K562 (cell line): ENCODE measurements around the gene MED13L. TPM values are rescaled to one million over a fixed set of nuclear protein-coding genes. Genes with fewer than 3 reads are reported as not detected.

Source experiments
- DPF2 ChIP-seq: fragments of 450-650 bp; IDR thresholded peaks from 2 replicates; pipeline ENCODE4 v1.6.1; 2016
- EZH2 ChIP-seq: IDR thresholded peaks from 2 replicates; pipeline ENCODE4 v1.6.1; 2012; ENCODE audit warnings: low read depth, mild to moderate bottlenecking, inconsistent platforms, low read length, borderline replicate concordance
- NCOA6 ChIP-seq: fragments of 450-650 bp; IDR thresholded peaks from 2 replicates; pipeline ENCODE4 v1.6.1; 2017; ENCODE audit warnings: mild to moderate bottlenecking
- PRDM10 ChIP-seq: fragments of 450-650 bp; IDR thresholded peaks from 2 replicates; pipeline ENCODE4 v1.6.1; 2018; ENCODE audit not compliant: partially characterized antibody
- SMARCC2 ChIP-seq: fragments of 450-650 bp; IDR thresholded peaks from 2 replicates; pipeline ENCODE4 v1.6.1; 2017; ENCODE audit warnings: antibody characterized with exemption, moderate library complexity, mild to moderate bottlenecking, low read depth
- THAP12 ChIP-seq: fragments of 250-450 bp; sonication (Bioruptor Pico); IDR thresholded peaks from 2 replicates; pipeline ENCODE4 v1.9.0; 2021; ENCODE audit warnings: mild to moderate bottlenecking, inconsistent platforms
- YY1 ChIP-seq, 3 experiments: IDR thresholded peaks; 2 replicates each; pipeline ENCODE4 v1.6.1; 2011; ENCODE audit warnings: low read length in 2 of 3, mild to moderate bottlenecking in 2 of 3, moderate library complexity in 2 of 3, borderline replicate concordance in 1 of 3, control low read depth in 1 of 3, low read depth in 1 of 3; ENCODE audit not compliant: insufficient read depth in 3 of 3, insufficient replicate concordance in 2 of 3, control insufficient read depth in 1 of 3, insufficient read length in 1 of 3; ENCODE audit errors: extremely low read depth in 1 of 3
- ZBTB1 ChIP-seq: sonication (generic); formaldehyde crosslinking; IDR thresholded peaks from 2 replicates; pipeline ENCODE4 v1.8.1; 2023; ENCODE audit warnings: missing genetic modification reagents, low read depth, mild to moderate bottlenecking, borderline replicate concordance
- polyA plus RNA-seq, 8 experiments: library from polyadenylated mRNA; depleted of rRNA in 4 of 8; stranded (reverse) in 5 of 8; unstranded in 3 of 8; fragments of >200 nt; fragmentation: Nextera tagmentation in 2 of 8; fragmentation: Illumina TruSeq in 1 of 8; extraction: Ambion mirVana in 2 of 8; extraction: Trizol in 1 of 8; gene quantifications; 2 replicates each; pipeline versions ENCODE4 v1.2.1 to v1.2.3, GENCODE V29; 2011 to 2014; ENCODE audit warnings: inconsistent platforms in 1 of 8, missing spikeins in 1 of 8
- total RNA-seq, 7 experiments: library from RNA; depleted of rRNA in 6 of 7; stranded (reverse); fragments of >200 nt in 6 of 7; fragmentation: Illumina TruSeq in 2 of 7; extraction: Trizol in 2 of 7; gene quantifications; 2 replicates each; pipeline versions ENCODE4 v1.2.1 to v1.2.3, GENCODE V29; 2011 to 2021; ENCODE audit warnings: low replicate concordance in 1 of 7
- TF ChIP-seq, protein P1 (sequence below), 2 experiments: IDR thresholded peaks; 2 replicates each; pipeline ENCODE4 v1.6.1; 2012; ENCODE audit warnings: improper control_type of control experiment in 2 of 2, low read depth in 2 of 2, low read length in 2 of 2, borderline replicate concordance in 1 of 2
- TF ChIP-seq, protein P2 (sequence below): fragments of 450-650 bp; IDR thresholded peaks from 2 replicates; pipeline ENCODE4 v1.6.1; 2016; ENCODE audit warnings: mild to moderate bottlenecking
- TF ChIP-seq, protein P3 (sequence below), 2 experiments: IDR thresholded peaks; 2 replicates each; pipeline ENCODE4 v1.6.1; 2011; ENCODE audit warnings: borderline replicate concordance in 1 of 2, control low read depth in 1 of 2, low read depth in 1 of 2, low read length in 1 of 2, mild to moderate bottlenecking in 1 of 2, mixed read lengths in 1 of 2, moderate library complexity in 1 of 2; ENCODE audit not compliant: insufficient read depth in 1 of 2, insufficient read length in 1 of 2, poor library complexity in 1 of 2, severe bottlenecking in 1 of 2; ENCODE audit errors: extremely low read depth in 1 of 2

MED13L gene
- total and polyA plus RNA-seq, 9 of the 15 experiments (the other 6 are each of a cell fraction or from before 2014, with no cell fraction given), result 13.4 to 90.3 (median 36.9) TPM

GRCh38 chr12:116282371-116283286 is 5.1 kb upstream of the MED13L start (continued):
- TF ChIP-seq PRDM10, result no peak
- no peak for TF ChIP-seq ZBTB1 (CRISPR knock-in tag)
- TF ChIP-seq SMARCC2, result 0 out of 2 replicates have a peak, but pooled peaks have one; percentile 9
- no peak for TF ChIP-seq YY1 (IDR thresholded peaks at IDR 0.05; ENCODE audit: borderline replicate concordance in 1 of 3, control insufficient read depth in 1 of 3, extremely low read depth in 1 of 3, insufficient read depth in 3 of 3, insufficient read length in 1 of 3, insufficient replicate concordance in 2 of 3, low read depth in 1 of 3, low read length in 2 of 3)
- TF ChIP-seq THAP12, result no peak
- TF ChIP-seq, protein P1, sequence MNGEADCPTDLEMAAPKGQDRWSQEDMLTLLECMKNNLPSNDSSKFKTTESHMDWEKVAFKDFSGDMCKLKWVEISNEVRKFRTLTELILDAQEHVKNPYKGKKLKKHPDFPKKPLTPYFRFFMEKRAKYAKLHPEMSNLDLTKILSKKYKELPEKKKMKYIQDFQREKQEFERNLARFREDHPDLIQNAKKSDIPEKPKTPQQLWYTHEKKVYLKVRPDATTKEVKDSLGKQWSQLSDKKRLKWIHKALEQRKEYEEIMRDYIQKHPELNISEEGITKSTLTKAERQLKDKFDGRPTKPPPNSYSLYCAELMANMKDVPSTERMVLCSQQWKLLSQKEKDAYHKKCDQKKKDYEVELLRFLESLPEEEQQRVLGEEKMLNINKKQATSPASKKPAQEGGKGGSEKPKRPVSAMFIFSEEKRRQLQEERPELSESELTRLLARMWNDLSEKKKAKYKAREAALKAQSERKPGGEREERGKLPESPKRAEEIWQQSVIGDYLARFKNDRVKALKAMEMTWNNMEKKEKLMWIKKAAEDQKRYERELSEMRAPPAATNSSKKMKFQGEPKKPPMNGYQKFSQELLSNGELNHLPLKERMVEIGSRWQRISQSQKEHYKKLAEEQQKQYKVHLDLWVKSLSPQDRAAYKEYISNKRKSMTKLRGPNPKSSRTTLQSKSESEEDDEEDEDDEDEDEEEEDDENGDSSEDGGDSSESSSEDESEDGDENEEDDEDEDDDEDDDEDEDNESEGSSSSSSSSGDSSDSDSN (IDR thresholded peaks at IDR 0.05; ENCODE audit: borderline replicate concordance in 1 of 2, low read depth in 2 of 2, low read length in 2 of 2), result no peak
- TF ChIP-seq, protein P2, sequence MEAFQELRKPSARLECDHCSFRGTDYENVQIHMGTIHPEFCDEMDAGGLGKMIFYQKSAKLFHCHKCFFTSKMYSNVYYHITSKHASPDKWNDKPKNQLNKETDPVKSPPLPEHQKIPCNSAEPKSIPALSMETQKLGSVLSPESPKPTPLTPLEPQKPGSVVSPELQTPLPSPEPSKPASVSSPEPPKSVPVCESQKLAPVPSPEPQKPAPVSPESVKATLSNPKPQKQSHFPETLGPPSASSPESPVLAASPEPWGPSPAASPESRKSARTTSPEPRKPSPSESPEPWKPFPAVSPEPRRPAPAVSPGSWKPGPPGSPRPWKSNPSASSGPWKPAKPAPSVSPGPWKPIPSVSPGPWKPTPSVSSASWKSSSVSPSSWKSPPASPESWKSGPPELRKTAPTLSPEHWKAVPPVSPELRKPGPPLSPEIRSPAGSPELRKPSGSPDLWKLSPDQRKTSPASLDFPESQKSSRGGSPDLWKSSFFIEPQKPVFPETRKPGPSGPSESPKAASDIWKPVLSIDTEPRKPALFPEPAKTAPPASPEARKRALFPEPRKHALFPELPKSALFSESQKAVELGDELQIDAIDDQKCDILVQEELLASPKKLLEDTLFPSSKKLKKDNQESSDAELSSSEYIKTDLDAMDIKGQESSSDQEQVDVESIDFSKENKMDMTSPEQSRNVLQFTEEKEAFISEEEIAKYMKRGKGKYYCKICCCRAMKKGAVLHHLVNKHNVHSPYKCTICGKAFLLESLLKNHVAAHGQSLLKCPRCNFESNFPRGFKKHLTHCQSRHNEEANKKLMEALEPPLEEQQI, result no peak
- TF ChIP-seq NCOA6, result no peak
- TF ChIP-seq EZH2, result no peak
- TF ChIP-seq, protein P3, sequence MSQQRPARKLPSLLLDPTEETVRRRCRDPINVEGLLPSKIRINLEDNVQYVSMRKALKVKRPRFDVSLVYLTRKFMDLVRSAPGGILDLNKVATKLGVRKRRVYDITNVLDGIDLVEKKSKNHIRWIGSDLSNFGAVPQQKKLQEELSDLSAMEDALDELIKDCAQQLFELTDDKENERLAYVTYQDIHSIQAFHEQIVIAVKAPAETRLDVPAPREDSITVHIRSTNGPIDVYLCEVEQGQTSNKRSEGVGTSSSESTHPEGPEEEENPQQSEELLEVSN (IDR thresholded peaks at IDR 0.05; ENCODE audit: borderline replicate concordance in 1 of 2, extremely low read depth in 1 of 2, insufficient read depth in 1 of 2, insufficient read length in 1 of 2, low read depth in 1 of 2, low read length in 1 of 2, poor library complexity in 1 of 2, severe bottlenecking in 1 of 2), result no peak
- peak; percentile 61 for TF ChIP-seq DPF2
